HepG2 (cell line): Measurements from ENCODE around the gene ERBB3. TPM values are rescaled to one million over a fixed set of nuclear protein-coding genes. Genes with fewer than 3 reads are reported as not detected.

Experiments
- ARNT ChIP-seq: fragments of 450-650 bp; IDR thresholded peaks from 2 replicates; pipeline ENCODE4 v1.6.1; 2017
- BCLAF1 ChIP-seq: fragments of 450-650 bp; IDR thresholded peaks from 2 replicates; pipeline ENCODE4 v1.6.1; 2017; ENCODE audit warnings: mild to moderate bottlenecking
- BRD4 ChIP-seq: sonication (generic); formaldehyde crosslinking; IDR thresholded peaks from 2 replicates; pipeline ENCODE4 v1.4.0; 2020; ENCODE audit warnings: missing genetic modification reagents
- CSRNP2 ChIP-seq: sonication (generic); formaldehyde crosslinking; conservative IDR thresholded peaks from 2 replicates; pipeline ENCODE4 v1.8.0; 2022; ENCODE audit warnings: low read depth, missing genetic modification reagents
- GFI1 ChIP-seq: sonication (generic); formaldehyde crosslinking; IDR thresholded peaks from 2 replicates; pipeline ENCODE4 v1.5.0; 2020; ENCODE audit warnings: missing genetic modification reagents, mild to moderate bottlenecking, borderline replicate concordance
- KMT2A ChIP-seq: sonication (generic); formaldehyde crosslinking; IDR thresholded peaks from 2 replicates; pipeline ENCODE4 v1.4.0; 2020; ENCODE audit warnings: missing genetic modification reagents
- MTF1 ChIP-seq: sonication (generic); formaldehyde crosslinking; IDR thresholded peaks from 2 replicates; pipeline ENCODE4 v1.5.0; 2020; ENCODE audit warnings: missing genetic modification reagents
- ONECUT2 ChIP-seq: sonication (generic); formaldehyde crosslinking; IDR thresholded peaks from 2 replicates; pipeline ENCODE4 v1.4.0; 2020; ENCODE audit warnings: missing genetic modification reagents
- PAXIP1 ChIP-seq: sonication (generic); formaldehyde crosslinking; conservative IDR thresholded peaks from 2 replicates; pipeline ENCODE4 v1.4.0; 2020; ENCODE audit warnings: mild to moderate bottlenecking, missing genetic modification reagents, moderate library complexity
- SMC3 ChIP-seq: IDR thresholded peaks from 2 replicates; pipeline ENCODE4 v1.6.1; 2011; ENCODE audit warnings: low read length, improper control_type of control experiment
- SP1 ChIP-seq, 2 experiments: fragments of 450-650 bp in 1 of 2; sonication (generic) in 1 of 2; formaldehyde crosslinking in 1 of 2; IDR thresholded peaks; 2 replicates each; pipeline versions ENCODE4 v1.4.0 to v1.6.1; 2016 to 2020; ENCODE audit warnings: missing genetic modification reagents in 1 of 2
- UBTF ChIP-seq: sonication (generic); formaldehyde crosslinking; IDR thresholded peaks from 2 replicates; pipeline ENCODE4 v1.4.0; 2020; ENCODE audit warnings: mild to moderate bottlenecking, missing genetic modification reagents
- ZBTB3 ChIP-seq: sonication (generic); formaldehyde crosslinking; IDR thresholded peaks from 2 replicates; pipeline ENCODE4 v1.4.0; 2020; ENCODE audit warnings: low read depth, mild to moderate bottlenecking, moderate library complexity, missing genetic modification reagents, borderline replicate concordance
- ZNF205 ChIP-seq: IDR thresholded peaks from 2 replicates; pipeline ENCODE4 v1.6.1; 2018; ENCODE audit warnings: missing biosample characterization, missing genetic modification reagents
- ZNF546 ChIP-seq: sonication (generic); formaldehyde crosslinking; conservative IDR thresholded peaks from 2 replicates; pipeline ENCODE4 v1.8.1; 2023; ENCODE audit warnings: mild to moderate bottlenecking, missing genetic modification reagents
- ZNF556 ChIP-seq: sonication (generic); formaldehyde crosslinking; IDR thresholded peaks from 2 replicates; pipeline ENCODE4 v1.4.0; 2020; ENCODE audit warnings: mild to moderate bottlenecking, missing genetic modification reagents, borderline replicate concordance
- ZNF607 ChIP-seq: sonication (generic); formaldehyde crosslinking; IDR thresholded peaks from 2 replicates; pipeline ENCODE4 v1.5.1; 2020; ENCODE audit warnings: missing genetic modification reagents, mild to moderate bottlenecking, borderline replicate concordance
- ZNF703 ChIP-seq: sonication (generic); formaldehyde crosslinking; IDR thresholded peaks from 2 replicates; pipeline ENCODE4 v1.5.1; 2020; ENCODE audit warnings: missing genetic modification reagents, mild to moderate bottlenecking, moderate library complexity, borderline replicate concordance
- polyA plus RNA-seq, 8 experiments: library from polyadenylated mRNA; depleted of rRNA in 3 of 8; stranded (reverse) in 7 of 8; unstranded in 1 of 8; fragments of >200 nt; fragmentation: Illumina TruSeq in 4 of 8; extraction: Trizol in 4 of 8; gene quantifications; 2 replicates each; pipeline versions ENCODE4 v1.2.1 to v1.2.3, GENCODE V29; 2011 to 2016; ENCODE audit warnings: low read depth in 4 of 8, missing spikeins in 1 of 8, mixed read lengths in 1 of 8; ENCODE audit not compliant: insufficient read depth in 1 of 8
- total RNA-seq, 5 experiments: library from RNA; depleted of rRNA; stranded (reverse); fragments of >200 nt; fragmentation: Illumina TruSeq; extraction: Trizol; gene quantifications; 2 replicates each; pipeline ENCODE4 v1.2.3, GENCODE V29; 2016; ENCODE audit warnings: low read depth in 1 of 5

ERBB3 gene
- total and polyA plus RNA-seq, 2 of the 13 experiments (the other 11 are each of a cell fraction or from before 2014, with no cell fraction given) = 93.6 to 358 TPM

GRCh38 chr12:56041552-56042429 lies 38.2 kb upstream of the ERBB3 start, which contains the start of gene RPS26 (continued):
- TF ChIP-seq UBTF (CRISPR knock-in tag) (peak; percentile 81; the same call in 1 of the 2 replicates), ZNF546 (CRISPR knock-in tag) (peak; percentile 66; the same call in 1 of the 2 replicates), PAXIP1 (CRISPR knock-in tag) (peak; percentile 61), BRD4 (peak; percentile 78; the same call in 1 of the 2 replicates), ZNF703 (CRISPR knock-in tag) (no peak; the same call in 1 of the 2 replicates), MTF1 (CRISPR knock-in tag) (peak; percentile 69; the same call in 1 of the 2 replicates), ZNF607 (no peak), SP1 (IDR thresholded peaks at IDR 0.05) (no peak), SP1 (CRISPR knock-in tag; IDR thresholded peaks at IDR 0.05) (peak; percentile 78), GFI1 (CRISPR knock-in tag) (peak; percentile 56; the same call in 1 of the 2 replicates), ARNT (no peak), SMC3 (peak; percentile 39; the same call in 1 of the 2 replicates), KMT2A (CRISPR knock-in tag) (peak; percentile 82), ONECUT2 (peak; percentile 44; the same call in 1 of the 2 replicates), ZNF556 (CRISPR knock-in tag) (0 out of 2 replicates have a peak, but pooled peaks have one; percentile 8), ZNF205 (CRISPR knock-in tag) (peak; percentile 23), BCLAF1 (no peak), CSRNP2 (CRISPR knock-in tag) (no peak), ZBTB3 (no peak)
